Kidney epithelial cell (primary cell): Measurements from ENCODE around the gene RAB6B. TPM values are rescaled to one million over a fixed set of nuclear protein-coding genes. Genes with fewer than 3 reads are reported as not detected.

ENCODE experiments used
- DNase-seq: peaks from one replicate; pipeline ENCODE4 v3.0.0-alpha.2; 2010; ENCODE audit warnings: low read depth
- H3K27me3 ChIP-seq: 2 replicates; pipeline ENCODE4 v1.6.0; 2011; ENCODE audit warnings: low read length; ENCODE audit not compliant: control insufficient read depth, insufficient read depth
- H3K36me3 ChIP-seq: 2 replicates; pipeline ENCODE4 v1.5.1; 2011; ENCODE audit warnings: low read length; ENCODE audit not compliant: control insufficient read depth, insufficient read depth
- H3K4me3 ChIP-seq: 2 replicates; pipeline ENCODE4 v1.5.1; 2011; ENCODE audit warnings: low read depth, mild to moderate bottlenecking, control low read depth, low read length
- CTCF ChIP-seq: IDR thresholded peaks from 2 replicates; pipeline ENCODE4 v1.5.1; 2011; ENCODE audit warnings: mild to moderate bottlenecking, moderate library complexity, low read length, control low read depth, inconsistent platforms; ENCODE audit not compliant: insufficient read depth, poor library complexity, severe bottlenecking
- total RNA-seq: library from RNA; depleted of rRNA; stranded (reverse); fragments of >200 nt; gene quantifications from 2 replicates; pipeline ENCODE4 v1.2.3, GENCODE V29; 2015

The RAB6B gene
- total RNA-seq, 1 donor from 2014 or later = 4.4 TPM

GRCh38 chr3:133851266-133851906 lies 44.3 kb downstream of the RAB6B start:
- H3K27me3 ChIP-seq = no peaks in the 10 kb centered on the region
- no peak overlapping the region for H3K4me3 ChIP-seq
- H3K36me3 ChIP-seq = no peaks in the 10 kb centered on the region
- no peak for TF ChIP-seq CTCF
- DNase-seq = no peak

GRCh38 chr3:133850034-133850433 lies 45.6 kb downstream of the RAB6B start:
- no peak for DNase-seq
- no peaks in the 10 kb centered on the region for H3K27me3 ChIP-seq
- no peaks in the 10 kb centered on the region for H3K36me3 ChIP-seq
- H3K4me3 ChIP-seq = no peak overlapping the region
- TF ChIP-seq CTCF = no peak

- no peaks in the 10 kb centered on the region for H3K36me3 ChIP-seq
- no peak overlapping the region for H3K4me3 ChIP-seq
- no peaks in the 10 kb centered on the region for H3K27me3 ChIP-seq
- no peak for DNase-seq
- TF ChIP-seq CTCF = no peak
Measured at GRCh38 chr3:133849346-133849745, 46.3 kb downstream of the RAB6B start.

GRCh38 chr3:133845127-133845526 lies 50.6 kb downstream of the RAB6B start:
- H3K4me3 ChIP-seq = no peak overlapping the region
- no peak for TF ChIP-seq CTCF
- no peaks in the 10 kb centered on the region for H3K27me3 ChIP-seq
- DNase-seq = no peak
- H3K36me3 ChIP-seq = no peaks in the 10 kb centered on the region

- DNase-seq = peak; percentile 72
- no peaks in the 10 kb centered on the region for H3K36me3 ChIP-seq
- no peak for TF ChIP-seq CTCF
- H3K4me3 ChIP-seq = no peak overlapping the region
- no peaks in the 10 kb centered on the region for H3K27me3 ChIP-seq
Measured at GRCh38 chr3:133843634-133844033, 52.0 kb downstream of the RAB6B start.

GRCh38 chr3:133842158-133842557 lies 53.5 kb downstream of the RAB6B start:
- no peak for DNase-seq
- TF ChIP-seq CTCF = no peak
- H3K4me3 ChIP-seq = no peak overlapping the region
- no peaks in the 10 kb centered on the region for H3K27me3 ChIP-seq
- no peaks in the 10 kb centered on the region for H3K36me3 ChIP-seq
